Measurements from ENCODE around the gene PTPRB.
"Not testable (repeated sequence)": the region's sequence is repeated elsewhere in the genome, so short reads cannot be mapped to it uniquely, and the experiment has no call there.

GRCh38 chr12:70492904-70493303, 144.3 kb downstream of the PTPRB start:
- TF ChIP-seq CTCF (conservative IDR thresholded peaks at IDR 0.05); EZH2 (IDR thresholded peaks at IDR 0.05; ENCODE audit: low read depth): not testable (repeated sequence)

All from PC-9 (cell line).